GM23248 (cell line): ENCODE measurements around the gene SLC34A3.

Experiments
- EZH2 ChIP-seq: fragments of 200-600 bp; sonication (generic); IDR thresholded peaks from 2 replicates; pipeline ENCODE4 v1.6.1; 2018; ENCODE audit warnings: antibody characterized with exemption, mild to moderate bottlenecking; ENCODE audit not compliant: insufficient read depth, poor library complexity, severe bottlenecking
- EZH2phosphoT487 ChIP-seq: fragments of 200-600 bp; sonication (generic); IDR thresholded peaks from 2 replicates; pipeline ENCODE4 v1.6.1; 2018; ENCODE audit warnings: antibody characterized with exemption, moderate library complexity, mild to moderate bottlenecking, low read depth; ENCODE audit not compliant: insufficient read depth

DNA sequence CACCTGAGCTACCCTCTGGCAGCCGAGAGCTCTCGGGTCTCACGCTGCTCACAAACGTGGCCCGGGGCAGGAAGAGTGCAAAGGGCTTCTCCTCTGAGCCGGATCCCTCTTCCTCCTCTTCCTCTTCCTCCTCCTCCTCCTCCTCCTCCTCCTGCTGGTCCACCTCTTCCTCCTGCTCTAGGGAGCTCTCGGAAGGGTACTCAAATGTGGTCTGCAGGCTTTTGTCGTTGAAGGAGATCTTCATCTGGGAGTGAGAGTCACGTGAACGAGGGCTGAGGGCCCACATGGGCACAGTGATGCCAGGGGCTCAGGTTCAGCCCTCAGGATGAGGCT is 38.3 kb upstream of the SLC34A3 start:
- TF ChIP-seq EZH2 (no peak), EZH2phosphoT487 (no peak)
